Esophagus muscularis mucosa (tissue), 4 donors: Measurements from ENCODE around the gene S100A14.

Source experiments
- CTCF ChIP-seq, 3 experiments: fragments of 200-600 bp in 2 of 3; fragments of 450-650 bp in 1 of 3; sonication (generic) in 2 of 3; IDR thresholded peaks; one replicate each; pipeline ENCODE4 v1.5.1; 2017 to 2019; ENCODE audit warnings: antibody characterized with exemption in 3 of 3, mild to moderate bottlenecking in 2 of 3, moderate library complexity in 1 of 3
- EP300 ChIP-seq: sonication (generic); formaldehyde crosslinking; IDR thresholded peaks from one replicate; pipeline ENCODE4 v1.6.1; 2017; ENCODE audit warnings: antibody characterized with exemption
- POLR2A ChIP-seq: fragments of 450-650 bp; IDR thresholded peaks from one replicate; pipeline ENCODE4 v1.6.1; 2017; ENCODE audit warnings: antibody characterized with exemption, moderate library complexity, mild to moderate bottlenecking, low read depth
- POLR2AphosphoS5 ChIP-seq, 2 donors: sonication (generic); formaldehyde crosslinking; IDR thresholded peaks; one replicate each; pipeline ENCODE4 v1.6.1; 2017; ENCODE audit warnings: antibody characterized with exemption in 2 of 2

DNA sequence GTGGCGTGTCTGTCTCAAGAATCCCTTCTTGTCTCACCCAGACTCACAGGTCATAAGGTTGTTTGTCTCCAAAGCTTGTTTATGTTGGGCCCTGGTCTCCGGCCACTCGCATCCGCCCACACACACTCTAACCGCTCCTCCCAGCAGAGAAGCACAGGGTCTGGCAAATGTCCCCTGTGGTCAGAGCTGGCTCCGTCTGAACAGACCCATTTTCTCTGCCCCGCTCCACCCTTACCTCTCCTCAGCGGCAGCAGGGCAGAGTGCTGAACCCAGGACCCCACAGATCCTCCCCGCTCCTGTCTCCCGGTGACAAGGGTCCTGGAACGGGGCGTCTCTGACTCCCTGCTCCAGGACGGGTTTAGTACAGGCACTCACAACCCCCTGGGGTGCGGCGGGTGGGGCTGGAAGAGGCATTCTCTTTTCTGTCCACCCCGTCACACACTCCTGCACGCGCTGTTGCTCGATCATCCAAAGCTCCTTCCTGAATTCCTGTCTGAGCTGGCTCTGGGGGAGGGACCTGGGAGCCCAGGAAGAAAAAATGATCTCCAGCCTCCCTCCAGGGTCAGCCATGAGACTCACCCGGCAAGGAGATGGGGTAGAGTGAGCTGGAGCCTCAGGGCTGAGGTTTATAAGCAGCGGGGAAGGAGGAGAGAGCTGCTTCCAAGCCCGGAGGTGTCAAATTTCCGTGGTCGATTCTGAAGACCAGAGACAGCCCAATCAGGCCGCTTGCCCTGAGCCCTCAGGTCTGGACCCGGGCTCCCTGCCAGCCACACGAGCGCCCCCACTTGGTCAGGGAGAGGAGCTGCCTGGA is 11.0 kb upstream of the S100A14 start, which contains the start of gene S100A13:
- peak; percentile 33 to 57 (median 55) for TF ChIP-seq CTCF (IDR thresholded peaks at IDR 0.05)
- TF ChIP-seq POLR2A = no peak
- peak; percentile 42 to 82 for TF ChIP-seq POLR2AphosphoS5 (IDR thresholded peaks at IDR 0.05)
- no peak for TF ChIP-seq EP300
